K562 (cell line): ENCODE data around the gene CALML3. TPM values are rescaled to one million over a fixed set of nuclear protein-coding genes. Genes with fewer than 3 reads are reported as not detected.
A peak's percentile ranks its signal among the peaks of the same experiment; 100 is the strongest.

Source experiments
- ATAC-seq: fragments of 200-7000 bp; cut with Tn5 transposase; 3 replicates; pipeline ENCODE4 v1.9.1; 2020; ENCODE audit warnings: moderate library complexity
- BruUV-seq: library from RNA; stranded (reverse); fragments of 400-500 nt; replicated peaks from 2 replicates; lab custom pipeline; 2021; lab: Mats Ljungman, UMichigan
- CTCF ChIA-PET: fragments of 300-600 bp; formaldehyde crosslinking; extraction: SDS; loops from one replicate; lab custom pipeline; 2021; ENCODE audit warnings: low intra/inter-chr PET ratio; lab: Yijun Ruan, JAX
- POLR2A ChIA-PET: fragments of 300-600, 350-650 bp; sonication (Branson Sonifier 250); formaldehyde crosslinking; extraction: SDS; loops from one replicate; lab custom pipeline; 2021; ENCODE audit warnings: antibody characterized with exemption, inconsistent platforms; lab: Yijun Ruan, JAX
- DNase-seq, 4 experiments: peaks; one replicate each; pipeline versions ENCODE4 v3.0.0 to v3.0.0-alpha.2; 2011 to 2018; ENCODE audit warnings: low spot score in 3 of 4, mixed read lengths in 3 of 4; ENCODE audit errors: extremely low read depth in 1 of 4
- FAIRE-seq: peaks from 2 replicates; lab custom pipeline; 2011; peaks lifted over from hg19 to GRCh38; lab: Jason Lieb, UNC
- H2AFZ ChIP-seq: 2 replicates; pipeline ENCODE4 v1.6.0; 2011; ENCODE audit warnings: low read depth, low read length, control low read depth, inconsistent platforms
- H3K27ac ChIP-seq: fragments of 200-600 bp; 3 replicates; pipeline ENCODE4 v1.8.0; 2011; ENCODE audit warnings: low read depth, mild to moderate bottlenecking, control low read depth, inconsistent platforms, low read length, moderate library complexity, mixed read lengths; ENCODE audit errors: extremely low read depth
- H3K27me3 ChIP-seq, 2 experiments: fragments of 300-600 bp in 1 of 2; 2 replicates in 1 of 2; 3 replicates in 1 of 2; pipeline versions ENCODE4 v1.6.0 to v1.8.0; 2011; ENCODE audit warnings: inconsistent platforms in 2 of 2, low read length in 2 of 2, mild to moderate bottlenecking in 1 of 2, mixed read lengths in 1 of 2, moderate library complexity in 1 of 2; ENCODE audit not compliant: control insufficient read depth in 2 of 2, insufficient read depth in 2 of 2
- H3K36me3 ChIP-seq: fragments of 300-600 bp; 3 replicates; pipeline ENCODE4 v1.8.0; 2011; ENCODE audit warnings: mild to moderate bottlenecking, low read length, inconsistent platforms; ENCODE audit not compliant: control insufficient read depth, insufficient read depth
- H3K4me1 ChIP-seq, 2 experiments: fragments of 200-600 bp in 1 of 2; replicated peaks in 1 of 2; 2 replicates in 1 of 2; 3 replicates in 1 of 2; pipeline versions ENCODE4 v1.5.1 to v1.8.0; 2011; ENCODE audit warnings: inconsistent platforms in 2 of 2, low read length in 2 of 2, mild to moderate bottlenecking in 1 of 2, mixed read lengths in 1 of 2, moderate library complexity in 1 of 2; ENCODE audit not compliant: control insufficient read depth in 2 of 2, insufficient read depth in 2 of 2
- H3K4me2 ChIP-seq: 2 replicates; pipeline ENCODE4 v1.6.1; 2011; ENCODE audit warnings: low read length, control low read depth, inconsistent platforms, mixed read lengths; ENCODE audit not compliant: insufficient read depth
- H3K4me3 ChIP-seq: fragments of 200-600 bp; sonication (generic), shearing (Covaris generic); 2 replicates; pipeline ENCODE4 v1.5.1; 2016; ENCODE audit warnings: control low read depth, inconsistent platforms
- H3K79me2 ChIP-seq: fragments of 200-600 bp; 3 replicates; pipeline ENCODE4 v1.8.0; 2011; ENCODE audit warnings: low read length, inconsistent platforms; ENCODE audit not compliant: control insufficient read depth, insufficient read depth
- H3K9ac ChIP-seq, 2 experiments: 2 replicates each; pipeline versions ENCODE4 v1.6.0 to v1.6.1; 2011; ENCODE audit warnings: low read depth in 2 of 2, low read length in 2 of 2, control low read depth in 1 of 2, inconsistent platforms in 1 of 2, mild to moderate bottlenecking in 1 of 2, mixed read lengths in 1 of 2; ENCODE audit not compliant: insufficient read depth in 1 of 2
- H3K9me1 ChIP-seq: one replicate; pipeline ENCODE4 v1.6.0; 2011; ENCODE audit warnings: inconsistent platforms, mild to moderate bottlenecking, low read length, moderate library complexity; ENCODE audit not compliant: control insufficient read depth, insufficient read depth
- H3K9me3 ChIP-seq: replicated peaks from 2 replicates; pipeline ENCODE4 v1.5.1; 2011; ENCODE audit warnings: low read depth, low read length, inconsistent platforms; ENCODE audit not compliant: control insufficient read depth, insufficient read depth
- H4K20me1 ChIP-seq: replicated peaks from 2 replicates; pipeline ENCODE4 v1.6.1; 2011; ENCODE audit warnings: low read length, inconsistent platforms, mixed read lengths; ENCODE audit not compliant: control insufficient read depth, insufficient read depth
- CREB1 ChIP-seq, 2 experiments: sonication (generic) in 1 of 2; formaldehyde crosslinking in 1 of 2; IDR thresholded peaks; 2 replicates each; pipeline versions ENCODE4 v1.6.1 to v1.8.0; 2012 to 2022; ENCODE audit warnings: inconsistent platforms in 1 of 2, mild to moderate bottlenecking in 1 of 2, missing genetic modification reagents in 1 of 2, moderate library complexity in 1 of 2
- HDAC1 ChIP-seq, 2 experiments: fragments of 450-650 bp; IDR thresholded peaks; 2 replicates each; pipeline ENCODE4 v1.6.1; 2016 to 2017; ENCODE audit warnings: inconsistent platforms in 1 of 2, mild to moderate bottlenecking in 1 of 2, moderate library complexity in 1 of 2
- L3MBTL2 ChIP-seq: fragments of 450-650 bp; IDR thresholded peaks from 2 replicates; pipeline ENCODE4 v1.6.1; 2016; ENCODE audit warnings: mild to moderate bottlenecking, moderate library complexity
- MTA2 ChIP-seq: fragments of 450-650 bp; IDR thresholded peaks from 2 replicates; pipeline ENCODE4 v1.6.1; 2016; ENCODE audit warnings: low read depth
- PKNOX1 ChIP-seq: fragments of 450-650 bp; IDR thresholded peaks from 2 replicates; pipeline ENCODE4 v1.6.1; 2016
- RBM14 ChIP-seq: fragments of 200-400 bp; formaldehyde crosslinking; IDR thresholded peaks from 2 replicates; pipeline ENCODE4 v1.6.1; 2018; ENCODE audit warnings: low read depth, mild to moderate bottlenecking, low read length, moderate library complexity, borderline replicate concordance; ENCODE audit not compliant: insufficient read depth
- RBM17 ChIP-seq: fragments of 200-400 bp; formaldehyde crosslinking; IDR thresholded peaks from 2 replicates; pipeline ENCODE4 v1.6.1; 2017; ENCODE audit warnings: low read depth, mild to moderate bottlenecking, low read length, borderline replicate concordance
- U2AF1 ChIP-seq: fragments of 200-400 bp; formaldehyde crosslinking; optimal IDR thresholded peaks from 2 replicates; pipeline ENCODE3; 2017; ENCODE audit warnings: mild to moderate bottlenecking, low read depth, low read length, moderate library complexity
- ZBTB49 ChIP-seq: sonication (generic); formaldehyde crosslinking; IDR thresholded peaks from 2 replicates; pipeline ENCODE4 v1.8.0; 2022; ENCODE audit warnings: missing genetic modification reagents, mild to moderate bottlenecking, borderline replicate concordance
- ZNF609 ChIP-seq: sonication (generic); formaldehyde crosslinking; IDR thresholded peaks from 2 replicates; pipeline ENCODE4 v1.8.1; 2023; ENCODE audit warnings: missing genetic modification reagents, mild to moderate bottlenecking, borderline replicate concordance
- WGBS: fragments of 100-300 bp; shearing (Covaris generic); methylation state at CpG from one replicate; pipeline ENCODE4 v1.1.6; 2016; ENCODE audit warnings: low coverage, mixed read lengths; ENCODE audit not compliant: insufficient coverage; ENCODE audit errors: missing lambda C conversion rate; 5-methylcytosine and 5-hydroxymethylcytosine counted together
- in situ Hi-C: fragments of 300-500 bp; cut with MboI; formaldehyde crosslinking; loops from 4 replicates; pipeline ENCODE4 v1.15.0; 2018; ENCODE audit warnings: inconsistent platforms, mixed read lengths
- intact Hi-C: fragments of 100-400 bp; cut with micrococcal nuclease; formaldehyde crosslinking; loops from 2 replicates; pipeline ENCODE4 v1.14.2; 2022
- polyA plus RNA-seq, 8 experiments: library from polyadenylated mRNA; depleted of rRNA in 4 of 8; stranded (reverse) in 5 of 8; unstranded in 3 of 8; fragments of >200 nt; fragmentation: Nextera tagmentation in 2 of 8; fragmentation: Illumina TruSeq in 1 of 8; extraction: Ambion mirVana in 2 of 8; extraction: Trizol in 1 of 8; gene quantifications; 2 replicates each; pipeline versions ENCODE4 v1.2.1 to v1.2.3, GENCODE V29; 2011 to 2014; ENCODE audit warnings: inconsistent platforms in 1 of 8, missing spikeins in 1 of 8
- total RNA-seq, 7 experiments: library from RNA; depleted of rRNA in 6 of 7; stranded (reverse); fragments of >200 nt in 6 of 7; fragmentation: Illumina TruSeq in 2 of 7; extraction: Trizol in 2 of 7; gene quantifications; 2 replicates each; pipeline versions ENCODE4 v1.2.1 to v1.2.3, GENCODE V29; 2011 to 2021; ENCODE audit warnings: low replicate concordance in 1 of 7

CALML3 gene
- total and polyA plus RNA-seq, 9 of the 15 experiments (the other 6 are each of a cell fraction or from before 2014, with no cell fraction given) = not detected

GRCh38 chr10:5529702-5530411 is 5.1 kb downstream of the CALML3 start (continued):
- TF ChIP-seq PKNOX1 = peak; percentile 18; the same call in 1 of the 2 replicates

DNA sequence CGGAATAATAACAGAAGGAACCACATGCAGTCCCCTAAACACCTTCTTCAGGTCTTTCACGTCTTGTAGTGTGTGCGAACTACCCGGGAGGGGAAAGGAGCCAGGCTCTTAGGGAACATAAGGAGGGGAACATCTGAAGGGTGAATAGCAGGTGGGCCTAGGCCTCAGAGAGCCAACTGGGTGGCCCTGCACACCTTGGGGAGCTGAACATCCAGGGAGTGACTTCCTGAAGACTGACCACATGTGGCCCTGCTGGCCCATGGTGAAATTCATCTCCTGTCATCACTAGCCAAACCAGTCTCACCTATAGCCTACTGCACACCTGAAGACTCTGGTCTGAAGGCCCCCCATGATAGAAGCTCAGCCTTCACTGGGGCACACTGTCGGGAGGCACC is 5.6 kb downstream of the CALML3 start:
- no peak for ATAC-seq
- Histone ChIP-seq H3K4me1 (peaks cover 8 to 27% of the 10 kb centered on the region in 2 experiments; a peak in 3 of 5 replicates), H3K27me3 (no peaks in the 10 kb centered on the region), H3K4me2 (no peak overlapping the region), H3K9me1 (no peaks in the 10 kb centered on the region), H3K9ac (no peak overlapping the region), H3K27ac (no peak overlapping the region), H3K79me2 (no peaks in the 10 kb centered on the region), H4K20me1 (no peaks in the 10 kb centered on the region), H3K36me3 (no peaks in the 10 kb centered on the region), H3K4me3 (no peak overlapping the region), H2AFZ (no peak overlapping the region), H3K9me3 (no peaks in the 10 kb centered on the region)
- in situ Hi-C loops (no loop called here), intact Hi-C loops (no loop called here)
- no TSS peak for BruUV-seq
- WGBS = 73% methylated on average over 5 of the region's 5 CpGs
- ChIA-PET POLR2A (interaction anchor here (0.6 to 1.1 kb wide), 3 partner anchors 24 to 360 kb away, joined by 3 to 5 read pairs (median 4); partner anchors contain the start of genes ANKRD16 and FBH1), CTCF (no interaction called here)
- FAIRE-seq = no peak
- TF ChIP-seq U2AF1 (no peak), RBM17 (no peak), CREB1 (IDR thresholded peaks at IDR 0.05) (no peak), CREB1 (CRISPR knock-in tag; IDR thresholded peaks at IDR 0.05) (no peak), L3MBTL2 (no peak), ZBTB49 (CRISPR knock-in tag) (no peak), ZNF609 (CRISPR knock-in tag) (no peak), MTA2 (no peak), HDAC1 (IDR thresholded peaks at IDR 0.05) (no peak), RBM14 (no peak)
- no peak for DNase-seq
